Vagina (tissue), 2 donors: Measurements from ENCODE around the gene JAKMIP3. TPM values are rescaled to one million over a fixed set of nuclear protein-coding genes. Genes with fewer than 3 reads are reported as not detected.

Experiments
- DNase-seq, 2 donors: peaks; one replicate each; pipeline ENCODE4 v3.0.0-alpha.2; 2017; ENCODE audit errors: extremely low spot score in 2 of 2
- H3K27ac ChIP-seq: fragments of 200-600 bp; sonication (generic); one replicate; pipeline ENCODE4 v1.5.1; 2019
- H3K27me3 ChIP-seq: fragments of 200-600 bp; sonication (generic); one replicate; pipeline ENCODE4 v1.5.1; 2019
- H3K36me3 ChIP-seq, 2 donors: fragments of 200-600 bp; sonication (generic); one replicate each; pipeline ENCODE4 v1.5.1; 2017 to 2019
- H3K4me1 ChIP-seq: fragments of 200-600 bp; sonication (generic); one replicate; pipeline ENCODE4 v1.5.1; 2019
- H3K4me3 ChIP-seq, 2 donors: fragments of 200-600 bp; sonication (generic); 1 replicate in 1 of 2; 2 replicates in 1 of 2; pipeline ENCODE4 v1.5.1; 2016 to 2019
- H3K9me3 ChIP-seq: fragments of 200-600 bp; sonication (generic); one replicate; pipeline ENCODE4 v1.5.1; 2019
- CTCF ChIP-seq, 3 experiments: fragments of 450-650 bp in 2 of 3; fragments of 200-600 bp in 1 of 3; sonication (generic) in 1 of 3; IDR thresholded peaks; one replicate each; pipeline ENCODE4 v1.5.1; 2017 to 2019; ENCODE audit warnings: antibody characterized with exemption in 3 of 3, mild to moderate bottlenecking in 2 of 3, moderate library complexity in 2 of 3
- POLR2A ChIP-seq, 2 donors: fragments of 450-650 bp; IDR thresholded peaks; one replicate each; pipeline ENCODE4 v1.6.1; 2017; ENCODE audit warnings: antibody characterized with exemption in 2 of 2, mild to moderate bottlenecking in 2 of 2, moderate library complexity in 2 of 2
- POLR2AphosphoS5 ChIP-seq, 2 donors: sonication (generic); formaldehyde crosslinking; IDR thresholded peaks; one replicate each; pipeline ENCODE4 v1.9.0; 2017; ENCODE audit warnings: antibody characterized with exemption in 2 of 2, mild to moderate bottlenecking in 2 of 2, low read depth in 1 of 2; ENCODE audit not compliant: insufficient read depth in 1 of 2
- intact Hi-C: fragments of 100-400 bp; cut with DNase I; formaldehyde crosslinking; loops from one replicate; pipeline ENCODE4 v1.15.1; 2023
- total RNA-seq: library from RNA; depleted of rRNA; stranded (reverse); fragments of >200 nt; gene quantifications from one replicate; pipeline ENCODE4 v1.2.3, GENCODE V29; 2016

JAKMIP3 gene
- total RNA-seq, 1 donor from 2014 or later: 0.49 TPM

- no peaks in the 10 kb centered on the region for H3K4me1 ChIP-seq
- DNase-seq: peak in 1 of 2 donors; percentile 58
- no peak overlapping the region for H3K4me3 ChIP-seq
- no peaks in the 10 kb centered on the region for H3K36me3 ChIP-seq
- no peak overlapping the region for H3K27ac ChIP-seq
- TF ChIP-seq POLR2AphosphoS5 (IDR thresholded peaks at IDR 0.05; ENCODE audit: insufficient read depth in 1 of 2, low read depth in 1 of 2) (no peak), CTCF (IDR thresholded peaks at IDR 0.05) (no peak), POLR2A (IDR thresholded peaks at IDR 0.05) (no peak)
- intact Hi-C loops: no loop called here
- H3K27me3 ChIP-seq: no peaks in the 10 kb centered on the region
- no peaks in the 10 kb centered on the region for H3K9me3 ChIP-seq
Measured at GRCh38 chr10:132100556-132101349, 35.0 kb downstream of the JAKMIP3 start.

GRCh38 chr10:132101529-132101928, 35.8 kb downstream of the JAKMIP3 start:
- H3K4me1 ChIP-seq: no peaks in the 10 kb centered on the region
- peak in 1 of 2 donors; percentile 62 for DNase-seq
- no peak overlapping the region for H3K27ac ChIP-seq
- no peaks in the 10 kb centered on the region for H3K36me3 ChIP-seq
- no peak overlapping the region for H3K4me3 ChIP-seq
- intact Hi-C loops: no loop called here
- H3K27me3 ChIP-seq: no peaks in the 10 kb centered on the region
- H3K9me3 ChIP-seq: no peaks in the 10 kb centered on the region
- no peak for TF ChIP-seq POLR2A (IDR thresholded peaks at IDR 0.05)
- no peak for TF ChIP-seq POLR2AphosphoS5 (IDR thresholded peaks at IDR 0.05; ENCODE audit: insufficient read depth in 1 of 2, low read depth in 1 of 2)
- no peak for TF ChIP-seq CTCF (IDR thresholded peaks at IDR 0.05)

- TF ChIP-seq CTCF (IDR thresholded peaks at IDR 0.05): no peak
- no peak for TF ChIP-seq POLR2A (IDR thresholded peaks at IDR 0.05)
- TF ChIP-seq POLR2AphosphoS5 (IDR thresholded peaks at IDR 0.05; ENCODE audit: insufficient read depth in 1 of 2, low read depth in 1 of 2): no peak
- intact Hi-C loops: no loop called here
Measured at GRCh38 chr10:132102071-132102716, 36.4 kb downstream of the JAKMIP3 start.

GRCh38 chr10:132102717-132103110, 37.0 kb downstream of the JAKMIP3 start:
- H3K27ac ChIP-seq: no peak overlapping the region
- TF ChIP-seq POLR2A (IDR thresholded peaks at IDR 0.05): no peak
- TF ChIP-seq POLR2AphosphoS5 (IDR thresholded peaks at IDR 0.05; ENCODE audit: insufficient read depth in 1 of 2, low read depth in 1 of 2): no peak
- no peak for TF ChIP-seq CTCF (IDR thresholded peaks at IDR 0.05)
- intact Hi-C loops: no loop called here

More at GRCh38 chr10:132102071-132102716, 36.4 kb downstream of the JAKMIP3 start:
- H3K9me3 ChIP-seq: no peaks in the 10 kb centered on the region
- no peaks in the 10 kb centered on the region for H3K36me3 ChIP-seq
- no peak overlapping the region for H3K27ac ChIP-seq
- H3K4me1 ChIP-seq: no peaks in the 10 kb centered on the region
- H3K4me3 ChIP-seq: no peak overlapping the region
- no peaks in the 10 kb centered on the region for H3K27me3 ChIP-seq
- DNase-seq: peak in 1 of 2 donors; percentile 82

More at GRCh38 chr10:132102717-132103110, 37.0 kb downstream of the JAKMIP3 start:
- H3K36me3 ChIP-seq: no peaks in the 10 kb centered on the region
- peak; percentile 79 to 88 for DNase-seq
- H3K9me3 ChIP-seq: no peaks in the 10 kb centered on the region
- H3K4me3 ChIP-seq: no peak overlapping the region
- H3K4me1 ChIP-seq: no peaks in the 10 kb centered on the region
- H3K27me3 ChIP-seq: no peaks in the 10 kb centered on the region
